HEK293 (cell line): Measurements from ENCODE around the gene CD48.
"Not testable (repeated sequence)": the region's sequence is repeated elsewhere in the genome, so short reads cannot be mapped to it uniquely, and the experiment has no call there.

ENCODE experiments used
- CTCF ChIA-PET: fragments of 350-600 bp; formaldehyde crosslinking; extraction: SDS; loops from one replicate; lab custom pipeline; 2021; ENCODE audit warnings: antibody characterized with exemption; lab: Yijun Ruan, JAX
- POLR2A ChIA-PET: fragments of 300-600 bp; formaldehyde crosslinking; extraction: SDS; loops from one replicate; lab custom pipeline; 2020; ENCODE audit warnings: antibody characterized with exemption, inconsistent platforms; lab: Yijun Ruan, JAX
- H3K27ac ChIP-seq: fragments of 200-500 bp; sonication (Bioruptor generic); 2 replicates; pipeline ENCODE4 v1.5.1; 2014; ENCODE audit warnings: low read depth, low read length, control low read depth, inconsistent platforms; ENCODE audit errors: extremely low read depth
- H3K36me3 ChIP-seq, 2 experiments: fragments of 200-500 bp in 1 of 2; sonication (Bioruptor generic) in 1 of 2; 1 replicate in 1 of 2; 2 replicates in 1 of 2; pipeline ENCODE4 v1.5.1; 2014 to 2017; ENCODE audit warnings: inconsistent platforms in 2 of 2, low read length in 2 of 2; ENCODE audit not compliant: control insufficient read depth in 2 of 2, insufficient read depth in 1 of 2
- H3K4me1 ChIP-seq: fragments of 200-500 bp; sonication (Bioruptor generic); 2 replicates; pipeline ENCODE4 v1.5.1; 2014; ENCODE audit warnings: mild to moderate bottlenecking, low read length, inconsistent platforms; ENCODE audit not compliant: control insufficient read depth, insufficient read depth
- H3K4me3 ChIP-seq: 2 replicates; pipeline ENCODE4 v1.5.1; 2011; ENCODE audit warnings: low read depth, mild to moderate bottlenecking, control low read depth, low read length, moderate library complexity
- H3K9me3 ChIP-seq: fragments of 200-500 bp; sonication (Bioruptor generic); 2 replicates; pipeline ENCODE4 v1.5.1; 2014; ENCODE audit warnings: low read depth, low read length, inconsistent platforms; ENCODE audit not compliant: control insufficient read depth, insufficient read depth
- AEBP2 ChIP-seq: fragments of 450-650 bp; formaldehyde crosslinking; IDR thresholded peaks from 2 replicates; pipeline ENCODE4 v1.5.1; 2016; ENCODE audit warnings: missing biosample characterization, missing genetic modification characterization, borderline replicate concordance
- HOXC10 ChIP-seq: sonication (generic); formaldehyde crosslinking; IDR thresholded peaks from 2 replicates; pipeline ENCODE4 v1.8.1; 2023; ENCODE audit warnings: mild to moderate bottlenecking, missing genetic modification reagents
- KLF1 ChIP-seq: fragments of 450-650 bp; formaldehyde crosslinking; IDR thresholded peaks from 2 replicates; pipeline ENCODE4 v1.5.1; 2016; ENCODE audit warnings: missing biosample characterization, missing genetic modification characterization
- SETDB1 ChIP-seq: IDR thresholded peaks from one replicate; pipeline ENCODE4 v1.6.1; 2017; ENCODE audit warnings: mild to moderate bottlenecking, low read length, moderate library complexity, mixed read lengths; ENCODE audit not compliant: insufficient read length
- TCF7L2 ChIP-seq: IDR thresholded peaks from 2 replicates; pipeline ENCODE4 v1.6.1; 2011; ENCODE audit warnings: low read depth, mild to moderate bottlenecking, inconsistent platforms, low read length, moderate library complexity, borderline replicate concordance
- YY2 ChIP-seq: fragments of 450-650 bp; formaldehyde crosslinking; IDR thresholded peaks from 2 replicates; pipeline ENCODE4 v1.5.1; 2016; ENCODE audit warnings: missing biosample characterization, missing genetic modification characterization
- ZBTB1 ChIP-seq: fragments of 450-650 bp; formaldehyde crosslinking; IDR thresholded peaks from 2 replicates; pipeline ENCODE4 v1.5.1; 2016; ENCODE audit warnings: missing biosample characterization, missing genetic modification characterization
- ZBTB11 ChIP-seq: fragments of 450-650 bp; formaldehyde crosslinking; conservative IDR thresholded peaks from 2 replicates; pipeline ENCODE4 v1.5.1; 2016; ENCODE audit warnings: low read depth, missing biosample characterization, missing genetic modification characterization
- ZBTB44 ChIP-seq: fragments of 450-650 bp; IDR thresholded peaks from 2 replicates; pipeline ENCODE4 v1.5.1; 2018; ENCODE audit warnings: missing biosample characterization, mild to moderate bottlenecking, missing genetic modification characterization
- ZIC2 ChIP-seq: fragments of 450-650 bp; formaldehyde crosslinking; IDR thresholded peaks from 2 replicates; pipeline ENCODE4 v1.5.1; 2016; ENCODE audit warnings: missing biosample characterization, missing genetic modification characterization
- ZNF133 ChIP-seq: fragments of 450-650 bp; formaldehyde crosslinking; IDR thresholded peaks from 2 replicates; pipeline ENCODE4 v1.5.1; 2016; ENCODE audit warnings: missing biosample characterization, missing genetic modification characterization
- ZNF214 ChIP-seq: fragments of 450-650 bp; formaldehyde crosslinking; IDR thresholded peaks from 2 replicates; pipeline ENCODE4 v1.5.1; 2017; ENCODE audit warnings: missing biosample characterization, mild to moderate bottlenecking, missing genetic modification characterization, borderline replicate concordance
- ZNF324 ChIP-seq: fragments of 450-650 bp; formaldehyde crosslinking; IDR thresholded peaks from 2 replicates; pipeline ENCODE4 v1.5.1; 2016; ENCODE audit warnings: missing biosample characterization, missing genetic modification characterization
- ZNF37A ChIP-seq: fragments of 450-650 bp; IDR thresholded peaks from 2 replicates; pipeline ENCODE4 v1.5.1; 2018; ENCODE audit warnings: missing biosample characterization, missing genetic modification characterization
- ZNF391 ChIP-seq: fragments of 450-650 bp; formaldehyde crosslinking; IDR thresholded peaks from 2 replicates; pipeline ENCODE4 v1.5.1; 2016; ENCODE audit warnings: low read depth, missing biosample characterization, missing genetic modification characterization, borderline replicate concordance
- ZNF423 ChIP-seq: fragments of 450-650 bp; formaldehyde crosslinking; IDR thresholded peaks from 2 replicates; pipeline ENCODE4 v1.5.1; 2016; ENCODE audit warnings: missing biosample characterization, missing genetic modification characterization
- ZNF530 ChIP-seq: fragments of 450-650 bp; formaldehyde crosslinking; IDR thresholded peaks from 2 replicates; pipeline ENCODE4 v1.5.1; 2016; ENCODE audit warnings: low read depth, missing biosample characterization, missing genetic modification characterization
- ZNF626 ChIP-seq: fragments of 450-650 bp; sonication (Bioruptor Pico); formaldehyde crosslinking; IDR thresholded peaks from 2 replicates; pipeline ENCODE4 v1.5.1; 2018; ENCODE audit warnings: missing biosample characterization, missing genetic modification characterization, inconsistent platforms
- ZNF639 ChIP-seq: fragments of 450-650 bp; formaldehyde crosslinking; IDR thresholded peaks from 2 replicates; pipeline ENCODE4 v1.5.1; 2016; ENCODE audit warnings: missing biosample characterization, missing genetic modification characterization
- ZNF791 ChIP-seq: fragments of 450-650 bp; formaldehyde crosslinking; IDR thresholded peaks from 2 replicates; pipeline ENCODE4 v1.5.1; 2016; ENCODE audit warnings: missing biosample characterization, missing genetic modification characterization
- ZSCAN16 ChIP-seq: fragments of 450-650 bp; formaldehyde crosslinking; IDR thresholded peaks from 2 replicates; pipeline ENCODE4 v1.5.1; 2016; ENCODE audit warnings: missing biosample characterization, missing genetic modification characterization

CD48 gene

GRCh38 chr1:160713161-160713560, 1.5 kb upstream of the CD48 start (continued):
- no peak for TF ChIP-seq ZNF324 (tag by site-specific recombination)
- TF ChIP-seq ZSCAN16 (tag by site-specific recombination) = no peak
- no peak for TF ChIP-seq ZNF214 (tag by site-specific recombination)
- TF ChIP-seq SETDB1 = no peak
- TF ChIP-seq KLF1 (tag by site-specific recombination) = no peak
- TF ChIP-seq ZNF423 (tag by site-specific recombination) = no peak
- TF ChIP-seq, all 188 proteins: peak for 0

GRCh38 chr1:160712525-160713080, 981 bp upstream of the CD48 start:
- H3K27ac ChIP-seq, H3K36me3 ChIP-seq, H3K4me3 ChIP-seq, POLR2A ChIA-PET, H3K9me3 ChIP-seq, H3K4me1 ChIP-seq: not testable (repeated sequence)
- CTCF ChIA-PET = interaction anchor here (1.3 to 1.4 kb wide), 2 partner anchors 31 to 68 kb away, joined by 3 to 7 read pairs; no protein-coding TSS in a partner anchor

- Histone ChIP-seq H3K4me1 (no peaks in the 10 kb centered on the region), H3K9me3 (no peaks in the 10 kb centered on the region), H3K36me3 (no peaks in the 10 kb centered on the region), H3K27ac (no peak overlapping the region), H3K4me3 (no peak overlapping the region)
- POLR2A ChIA-PET = no interaction called here
- CTCF ChIA-PET = interaction anchor here (0.6 to 1.2 kb wide), 6 partner anchors 13 to 279 kb away, joined by 3 to 7 read pairs (median 3); no protein-coding TSS in a partner anchor
- no peak for TF ChIP-seq ZNF639 (tag by site-specific recombination)
- TF ChIP-seq ZIC2 = no peak
- TF ChIP-seq HOXC10 (CRISPR knock-in tag) = no peak
- no peak for TF ChIP-seq ZBTB1 (tag by site-specific recombination)
- no peak for TF ChIP-seq ZNF530 (tag by site-specific recombination)
- TF ChIP-seq ZNF133 (tag by site-specific recombination) = no peak
- no peak for TF ChIP-seq ZNF626 (tag by site-specific recombination)
- no peak for TF ChIP-seq ZNF37A (tag by site-specific recombination)
- TF ChIP-seq TCF7L2 = no peak
- no peak for TF ChIP-seq ZNF791 (tag by site-specific recombination)
- no peak for TF ChIP-seq AEBP2 (tag by site-specific recombination)
- TF ChIP-seq, all 188 proteins: peak for 0
Observed at GRCh38 chr1:160711276-160711601, 383 bp downstream of the CD48 start.

- no peak overlapping the region for H3K27ac ChIP-seq
- H3K4me3 ChIP-seq = no peak overlapping the region
- ChIA-PET CTCF (interaction anchor here (0.6 to 1.2 kb wide), 5 partner anchors 14 to 280 kb away, joined by 3 to 7 read pairs (median 3); no protein-coding TSS in a partner anchor), POLR2A (no interaction called here)
- no peaks in the 10 kb centered on the region for H3K9me3 ChIP-seq
- no peaks in the 10 kb centered on the region for H3K36me3 ChIP-seq
- H3K4me1 ChIP-seq = no peaks in the 10 kb centered on the region
- TF ChIP-seq ZNF391 (tag by site-specific recombination) (no peak), ZBTB44 (tag by site-specific recombination) (no peak), ZBTB11 (tag by site-specific recombination) (no peak), YY2 (tag by site-specific recombination) (no peak)
Observed at GRCh38 chr1:160710517-160711252, 937 bp downstream of the CD48 start.
